ENCODE measurements around the gene NUB1.

- no peak for TF ChIP-seq CTCF (conservative IDR thresholded peaks at IDR 0.05 in 1 of 2, IDR thresholded peaks at IDR 0.05 in 1 of 2; ENCODE audit: extremely low read depth in 1 of 2, insufficient read depth in 1 of 2, low read depth in 1 of 2, low read length in 2 of 2)
- TF ChIP-seq EZH2 (IDR thresholded peaks at IDR 0.05; ENCODE audit: borderline replicate concordance, low read length) = no peak
Measured at GRCh38 chr7:151337346-151337745, 4.3 kb upstream of the NUB1 start.
